Activated naive CD4-positive, alpha-beta T cell treated with anti-CD3 and anti-CD28 coated beads for 36 hours (primary cell): ENCODE results near the gene MIER1. TPM values are rescaled to one million over a fixed set of nuclear protein-coding genes. Genes with fewer than 3 reads are reported as not detected.
"Not testable (repeated sequence)": the region's sequence is repeated elsewhere in the genome, so short reads cannot be mapped to it uniquely, and the experiment has no call there.

Experiments used
- CTCF ChIA-PET: fragments of 350-600 bp; sonication (Branson Sonifier 250); formaldehyde crosslinking; loops from one replicate; lab custom pipeline; 2021; ENCODE audit warnings: antibody characterized with exemption; lab: Charles Lee
- DNase-seq: peaks from one replicate; pipeline ENCODE4 v3.0.0-alpha.2; 2020
- H3K27ac Mint-ChIP-seq: one replicate; pipeline ENCODE4 v1.8.0; 2021; ENCODE audit warnings: mild to moderate bottlenecking, mixed read lengths
- H3K27me3 Mint-ChIP-seq: one replicate; pipeline ENCODE4 v1.8.0; 2021; ENCODE audit warnings: low read depth, mixed read lengths
- H3K36me3 Mint-ChIP-seq: one replicate; pipeline ENCODE4 v1.8.0; 2021; ENCODE audit warnings: low read depth, mixed read lengths
- H3K4me1 Mint-ChIP-seq: one replicate; pipeline ENCODE4 v1.8.0; 2021; ENCODE audit warnings: low read depth, mixed read lengths
- H3K4me3 Mint-ChIP-seq: one replicate; pipeline ENCODE4 v1.8.0; 2021; ENCODE audit warnings: mild to moderate bottlenecking, moderate library complexity, mixed read lengths
- H3K9me3 Mint-ChIP-seq: one replicate; pipeline ENCODE4 v1.8.0; 2021; ENCODE audit warnings: mixed read lengths
- intact Hi-C: fragments of 100-400 bp; cut with micrococcal nuclease; formaldehyde crosslinking; loops from one replicate; pipeline ENCODE4 v1.15.1; 2023
- total RNA-seq, 2 experiments: library from RNA; stranded (reverse); gene quantifications; one replicate each; pipeline ENCODE4 v1.2.3, GENCODE V29; 2021

MIER1 gene
- total RNA-seq, 2 experiments from 2014 or later, result 56.5 to 58.3 TPM

DNA sequence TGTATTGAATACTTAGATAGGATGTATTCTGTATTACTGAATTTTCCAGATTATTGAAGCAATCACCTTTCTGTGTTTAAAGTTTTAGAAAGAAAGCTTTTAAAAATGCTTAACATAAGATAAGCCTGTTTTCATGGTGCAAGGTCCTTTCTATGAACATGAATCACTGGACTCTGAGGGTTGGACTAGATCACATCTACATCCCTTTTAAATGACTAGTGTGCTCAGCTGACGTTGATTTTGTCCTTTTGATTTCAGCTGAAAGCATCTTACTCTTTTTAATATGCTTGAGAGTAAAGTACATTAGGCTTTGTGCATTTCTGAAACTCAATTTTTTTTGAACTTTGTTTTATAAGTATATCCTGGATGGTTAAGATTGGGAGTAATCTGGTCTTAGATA lies 16.2 kb downstream of the MIER1 start:
- no peak for DNase-seq
- Mint-ChIP-seq H3K4me3 (no peak overlapping the region), H3K27ac (peak overlapping the region; percentile 37), H3K27me3 (no peaks in the 10 kb centered on the region), H3K4me1 (peaks cover 70% of the 10 kb centered on the region), H3K9me3 (no peaks in the 10 kb centered on the region), H3K36me3 (peaks cover 23% of the 10 kb centered on the region)
- intact Hi-C loops, result no loop called here
- CTCF ChIA-PET, result interaction anchor here (1.7 kb wide), 1 partner anchor 10 kb away, joined by 4 read pairs; no protein-coding TSS in a partner anchor

DNA sequence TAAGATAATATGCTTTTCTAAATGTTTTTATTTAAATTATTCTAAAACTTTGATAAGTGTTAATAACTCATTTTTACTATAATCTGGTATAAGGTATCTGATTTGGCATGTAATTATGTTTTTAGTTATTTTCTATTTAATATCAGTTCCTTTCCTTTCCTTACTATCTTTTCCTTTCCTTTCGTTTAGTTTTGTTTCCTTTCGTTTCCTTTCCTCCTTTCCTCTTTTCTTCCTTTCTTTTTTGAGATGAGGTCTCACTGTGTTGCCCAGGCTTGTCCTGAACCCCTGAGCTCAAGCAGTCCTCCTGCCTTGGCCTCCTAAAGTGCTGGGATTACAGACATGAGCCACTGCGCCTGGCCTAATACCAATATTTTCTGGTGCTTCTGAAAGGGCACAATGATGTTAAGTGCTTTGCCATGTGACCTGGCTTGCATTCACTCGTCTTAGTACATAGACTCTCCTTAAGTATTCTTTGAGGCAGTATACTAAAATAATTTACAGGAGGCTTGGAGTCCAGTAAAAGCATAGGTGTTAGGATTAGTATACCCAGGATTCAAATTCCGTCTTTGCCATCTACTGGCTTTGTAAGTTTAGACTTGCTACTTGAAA lies 18.7 kb downstream of the MIER1 start:
- H3K4me1 Mint-ChIP-seq, result peaks cover 63% of the 10 kb centered on the region
- no peaks in the 10 kb centered on the region for H3K27me3 Mint-ChIP-seq
- H3K4me3 Mint-ChIP-seq, result no peak overlapping the region
- CTCF ChIA-PET, result interaction anchor here (0.7 to 1.6 kb wide), 2 partner anchors 13 to 58 kb away, joined by 3 read pairs; no protein-coding TSS in a partner anchor
- H3K27ac Mint-ChIP-seq, result peak overlapping the region; percentile 62
- peaks cover 31% of the 10 kb centered on the region for H3K36me3 Mint-ChIP-seq
- no peaks in the 10 kb centered on the region for H3K9me3 Mint-ChIP-seq
- intact Hi-C loops, result no loop called here
- DNase-seq, result no peak

DNA sequence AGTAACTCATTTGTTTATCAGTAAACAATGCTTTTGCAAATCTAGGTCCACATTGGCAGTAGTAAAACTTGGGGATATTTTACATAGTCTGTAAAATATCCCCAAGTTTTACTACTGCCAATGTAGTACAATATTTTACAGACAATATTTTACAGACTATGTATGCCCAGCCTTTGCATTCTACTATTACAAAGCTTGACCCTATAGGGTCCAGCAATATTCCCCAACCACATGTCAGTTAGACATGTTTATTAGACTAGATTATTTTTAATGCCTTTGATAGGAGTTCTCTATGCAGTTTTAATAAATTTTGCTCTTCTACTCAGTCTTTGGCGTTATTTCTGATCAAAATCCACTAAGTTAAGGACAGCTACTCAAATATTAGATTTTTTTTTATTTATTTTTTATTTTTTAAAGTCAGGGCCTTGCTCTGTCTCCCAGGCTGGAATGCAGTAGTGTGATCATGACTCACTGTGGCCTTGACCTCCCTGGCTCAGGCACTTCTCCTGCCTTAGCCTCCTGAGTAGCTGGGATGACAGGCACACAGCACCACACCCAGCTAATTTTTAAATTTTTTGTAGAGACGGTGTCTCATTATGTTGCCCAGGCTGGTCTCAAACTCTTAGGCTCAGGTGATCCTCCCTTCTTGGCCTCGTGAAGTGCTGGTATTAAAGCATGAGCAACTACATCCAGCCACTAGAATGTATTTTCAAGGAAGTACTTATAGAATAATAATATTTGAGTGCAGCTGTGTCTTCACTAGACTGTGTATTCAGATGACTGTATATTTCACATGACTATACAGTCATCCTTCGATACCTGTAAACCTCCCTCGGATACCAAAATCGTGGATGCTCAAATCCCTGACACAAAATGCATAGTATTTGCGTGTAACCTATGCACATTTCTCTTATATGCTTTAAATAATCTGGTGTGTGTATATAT lies 19.8 kb downstream of the MIER1 start:
- Mint-ChIP-seq H3K9me3 (no peaks in the 10 kb centered on the region), H3K4me3 (no peak overlapping the region), H3K27me3 (no peaks in the 10 kb centered on the region), H3K27ac (no peak overlapping the region), H3K4me1 (peaks cover 56% of the 10 kb centered on the region), H3K36me3 (peaks cover 34% of the 10 kb centered on the region)
- no peak for DNase-seq
- CTCF ChIA-PET, result interaction anchor here (0.6 to 1.6 kb wide), 3 partner anchors 12 to 57 kb away, joined by 3 read pairs; no protein-coding TSS in a partner anchor
- intact Hi-C loops, result no loop called here

DNA sequence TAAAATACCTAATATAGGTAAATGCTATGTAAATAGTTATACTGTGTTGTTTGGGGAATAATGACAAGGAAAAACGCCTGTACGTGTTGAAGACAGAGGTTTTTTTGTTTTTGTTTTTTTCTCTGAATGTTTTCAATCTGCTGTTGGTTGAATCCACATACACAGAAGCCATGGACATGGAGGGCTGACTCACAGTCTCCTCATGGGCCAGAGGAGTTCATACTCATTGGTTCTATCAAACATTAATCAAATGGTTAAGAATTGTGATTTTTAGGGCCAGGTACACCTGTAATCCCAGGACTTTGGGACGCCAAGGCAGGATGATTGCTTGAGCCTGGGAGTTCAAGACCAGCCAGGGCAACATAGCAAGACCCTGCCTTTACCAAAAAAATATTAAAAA lies 20.5 kb downstream of the MIER1 start:
- Mint-ChIP-seq H3K27ac (no peak overlapping the region), H3K9me3 (no peaks in the 10 kb centered on the region), H3K36me3 (peaks cover 33% of the 10 kb centered on the region), H3K4me1 (peaks cover 50% of the 10 kb centered on the region), H3K4me3 (no peak overlapping the region), H3K27me3 (no peaks in the 10 kb centered on the region)
- intact Hi-C loops, result no loop called here
- CTCF ChIA-PET, result no interaction called here
- DNase-seq, result no peak

DNA sequence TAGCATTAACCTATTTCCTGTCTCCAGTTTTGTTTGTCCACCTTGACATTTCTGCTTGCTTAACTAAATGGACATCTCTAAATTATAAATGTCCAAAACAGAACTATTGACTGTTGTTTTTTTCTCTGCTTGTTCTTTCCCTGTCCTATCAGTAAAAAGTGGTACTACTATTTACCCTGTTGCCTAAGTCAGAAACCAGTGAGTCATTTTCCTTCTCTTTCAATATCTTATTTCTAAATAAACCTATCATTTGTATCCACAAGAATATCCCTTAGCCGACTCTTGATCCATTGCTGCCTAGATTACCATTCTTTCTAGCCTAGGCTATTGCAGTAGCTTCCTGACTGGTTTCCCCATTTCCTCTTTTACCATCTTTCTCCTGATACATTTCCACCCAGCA lies 22.5 kb downstream of the MIER1 start:
- Mint-ChIP-seq H3K9me3 (no peaks in the 10 kb centered on the region), H3K27me3 (no peaks in the 10 kb centered on the region), H3K36me3 (peaks cover 28% of the 10 kb centered on the region), H3K4me3 (no peak overlapping the region), H3K4me1 (peaks cover 31% of the 10 kb centered on the region), H3K27ac (peak overlapping the region; percentile 17)
- no peak for DNase-seq
- intact Hi-C loops, result no loop called here
- CTCF ChIA-PET, result interaction anchor here (0.7 to 1.2 kb wide), 2 partner anchors 13 to 22 kb away, joined by 4 to 5 read pairs; partner anchors contain the start of gene MIER1

DNA sequence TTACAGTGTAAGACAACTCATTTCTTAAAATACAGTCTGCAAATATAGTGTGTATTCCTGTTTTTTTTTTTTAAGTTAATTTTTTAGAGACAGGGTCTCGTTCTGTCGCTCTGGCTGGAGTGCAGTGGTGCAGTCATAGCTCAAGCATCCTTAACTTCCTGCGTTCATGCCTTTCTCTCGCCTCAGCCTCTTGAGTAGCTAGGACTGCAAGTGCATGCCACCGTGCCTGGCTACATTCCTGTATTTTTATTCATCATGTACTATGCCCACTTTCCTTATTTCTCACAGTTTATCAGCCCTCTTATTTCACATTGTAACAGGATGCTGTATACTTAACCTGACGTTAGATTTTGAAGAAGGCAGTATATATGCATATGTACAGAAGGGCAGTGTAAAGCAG lies 26.7 kb downstream of the MIER1 start:
- CTCF ChIA-PET, result interaction anchor here (1.4 kb wide), 1 partner anchor 45 kb away, joined by 4 read pairs; no protein-coding TSS in a partner anchor
- intact Hi-C loops, result no loop called here
- Mint-ChIP-seq H3K36me3 (peaks cover 52% of the 10 kb centered on the region), H3K9me3 (no peaks in the 10 kb centered on the region), H3K27ac (no peak overlapping the region), H3K4me1 (peaks cover 47% of the 10 kb centered on the region), H3K27me3 (no peaks in the 10 kb centered on the region), H3K4me3 (no peak overlapping the region)
- DNase-seq, result no peak

DNA sequence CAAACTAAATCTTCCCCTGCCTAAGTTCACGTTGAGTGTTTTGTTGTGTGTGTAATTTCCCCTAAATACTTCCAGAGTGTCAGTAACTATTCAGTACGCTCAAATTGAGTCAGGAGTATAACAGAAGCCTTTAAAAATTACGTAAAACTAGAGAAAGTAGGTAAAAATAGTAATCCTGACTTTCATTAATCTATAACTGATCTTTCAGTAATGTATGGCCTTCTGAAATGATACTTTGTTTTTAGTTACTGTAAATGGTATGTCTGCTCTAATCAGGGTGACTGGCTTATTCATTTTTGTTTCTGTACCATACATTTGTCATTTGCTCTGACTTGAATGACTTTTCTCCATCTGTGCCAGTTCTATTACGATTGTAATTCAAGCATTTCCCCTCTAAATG lies 29.4 kb downstream of the MIER1 start:
- peaks cover 49% of the 10 kb centered on the region for H3K36me3 Mint-ChIP-seq
- no peaks in the 10 kb centered on the region for H3K9me3 Mint-ChIP-seq
- H3K27me3 Mint-ChIP-seq, result no peaks in the 10 kb centered on the region
- peak overlapping the region; percentile 78 for H3K27ac Mint-ChIP-seq
- intact Hi-C loops, result loop anchor here (1.0 kb wide), 1 partner anchor 27 kb away; no protein-coding TSS in a partner anchor
- H3K4me1 Mint-ChIP-seq, result peaks cover 43% of the 10 kb centered on the region
- CTCF ChIA-PET, result no interaction called here
- no peak for DNase-seq
- no peak overlapping the region for H3K4me3 Mint-ChIP-seq

DNA sequence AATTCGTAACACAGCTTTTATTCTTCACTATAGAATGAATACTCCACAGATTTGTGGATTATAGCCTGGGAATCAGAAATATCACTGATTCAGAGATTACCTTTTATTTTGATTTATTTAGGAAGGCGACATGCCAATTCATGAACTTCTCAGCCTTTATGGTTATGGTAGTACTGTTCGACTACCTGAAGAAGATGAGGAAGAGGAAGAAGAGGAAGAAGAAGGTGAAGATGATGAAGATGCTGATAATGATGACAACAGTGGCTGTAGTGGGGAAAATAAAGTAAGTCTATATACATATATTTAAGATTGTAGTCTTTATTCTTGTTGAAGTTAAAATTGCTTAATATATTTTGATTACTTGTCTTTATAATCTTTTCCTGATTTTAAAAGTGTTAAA lies 33.1 kb downstream of the MIER1 start:
- peaks cover 61% of the 10 kb centered on the region for H3K4me1 Mint-ChIP-seq
- no peak overlapping the region for H3K27ac Mint-ChIP-seq
- CTCF ChIA-PET, result no interaction called here
- H3K27me3 Mint-ChIP-seq, result no peaks in the 10 kb centered on the region
- DNase-seq, result no peak
- no peak overlapping the region for H3K4me3 Mint-ChIP-seq
- peaks cover 51% of the 10 kb centered on the region for H3K36me3 Mint-ChIP-seq
- intact Hi-C loops, result no loop called here
- no peaks in the 10 kb centered on the region for H3K9me3 Mint-ChIP-seq

DNA sequence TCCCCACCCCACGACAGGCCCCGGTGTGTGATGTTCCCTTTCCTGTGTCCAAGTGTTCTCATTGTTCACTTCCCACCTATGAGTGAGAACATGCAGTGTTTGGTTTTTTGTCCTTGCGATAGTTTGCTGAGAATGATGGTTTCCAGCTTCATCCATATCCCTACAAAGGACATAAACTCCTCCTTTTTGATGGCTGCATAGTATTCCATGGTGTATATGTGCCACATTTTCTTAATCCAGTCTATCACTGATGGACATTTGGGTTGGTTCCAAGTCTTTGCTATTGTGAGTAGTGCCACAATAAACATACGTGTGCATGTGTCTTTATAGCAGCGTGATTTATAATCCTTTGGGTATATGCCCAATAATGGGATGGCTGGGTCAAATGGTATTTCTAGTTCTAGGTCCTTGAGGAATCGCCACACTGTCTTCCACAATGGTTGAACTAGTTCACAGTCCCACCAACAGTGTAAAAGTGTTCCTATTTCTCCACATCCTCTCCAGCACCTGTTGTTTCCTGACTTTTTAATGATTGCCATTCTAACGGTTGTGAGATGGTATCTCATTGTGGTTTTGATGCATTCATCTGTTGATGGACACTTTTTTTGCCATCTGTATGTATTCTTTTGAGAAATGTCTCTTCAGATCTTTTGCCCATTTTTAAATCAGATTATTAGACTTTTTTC lies 41.5 kb downstream of the MIER1 start:
- Mint-ChIP-seq H3K36me3 (peaks cover 66% of the 10 kb centered on the region), H3K4me1 (peaks cover 22% of the 10 kb centered on the region)
- CTCF ChIA-PET, H3K27ac Mint-ChIP-seq, intact Hi-C loops, DNase-seq, H3K9me3 Mint-ChIP-seq, H3K4me3 Mint-ChIP-seq, H3K27me3 Mint-ChIP-seq: not testable (repeated sequence)

DNA sequence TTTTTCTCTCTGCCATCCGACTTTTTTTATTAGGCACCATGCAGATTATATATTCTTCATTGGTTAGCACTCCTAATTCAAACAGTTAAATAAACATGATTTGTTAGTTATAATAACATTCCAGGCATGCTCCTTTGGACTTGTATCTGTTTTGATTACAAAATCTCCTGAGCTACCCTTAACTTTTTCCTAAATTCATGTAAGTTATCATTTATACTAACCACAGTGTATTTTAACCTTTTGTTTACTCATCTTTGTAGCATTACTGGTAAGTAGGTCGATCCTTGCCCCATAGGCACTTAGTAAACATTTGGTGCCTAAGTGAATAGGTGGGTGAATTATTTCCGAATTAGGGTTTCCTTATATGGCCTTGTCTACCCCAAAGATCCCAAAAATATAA lies 43.8 kb downstream of the MIER1 start:
- CTCF ChIA-PET, result no interaction called here
- H3K4me3 Mint-ChIP-seq, result no peak overlapping the region

DNA sequence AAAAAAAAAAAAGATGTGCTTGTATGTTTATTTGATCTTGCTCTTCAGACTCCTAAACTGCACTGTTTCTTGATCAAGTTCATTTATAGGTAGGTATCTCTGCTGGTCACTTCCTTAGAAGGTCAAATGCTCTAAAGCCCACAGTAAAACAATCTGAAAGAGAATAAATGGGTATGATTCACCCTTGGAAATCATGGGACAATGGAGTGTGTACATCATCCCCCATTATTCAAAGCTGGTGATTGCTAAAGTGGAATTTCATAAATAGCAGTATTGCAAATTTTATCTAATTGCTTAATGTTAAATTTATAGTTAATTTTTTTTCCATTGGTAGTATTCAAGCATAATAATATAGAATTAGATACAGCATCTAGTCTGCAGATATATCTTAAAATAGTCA lies 53.4 kb downstream of the MIER1 start:
- CTCF ChIA-PET, result interaction anchor here (0.8 kb wide), 1 partner anchor 171 kb away, joined by 3 read pairs; no protein-coding TSS in a partner anchor
- no peak overlapping the region for H3K27ac Mint-ChIP-seq

More for the DNA sequence above, 43.8 kb downstream of the MIER1 start:
- intact Hi-C loops, result loop anchor here (2.0 kb wide), 1 partner anchor 16 kb away; no protein-coding TSS in a partner anchor
- Mint-ChIP-seq H3K4me1 (peaks cover 17% of the 10 kb centered on the region), H3K27ac (no peak overlapping the region), H3K9me3 (peaks cover 8% of the 10 kb centered on the region), H3K27me3 (no peaks in the 10 kb centered on the region), H3K36me3 (peaks cover 55% of the 10 kb centered on the region)
- DNase-seq, result no peak

DNA sequence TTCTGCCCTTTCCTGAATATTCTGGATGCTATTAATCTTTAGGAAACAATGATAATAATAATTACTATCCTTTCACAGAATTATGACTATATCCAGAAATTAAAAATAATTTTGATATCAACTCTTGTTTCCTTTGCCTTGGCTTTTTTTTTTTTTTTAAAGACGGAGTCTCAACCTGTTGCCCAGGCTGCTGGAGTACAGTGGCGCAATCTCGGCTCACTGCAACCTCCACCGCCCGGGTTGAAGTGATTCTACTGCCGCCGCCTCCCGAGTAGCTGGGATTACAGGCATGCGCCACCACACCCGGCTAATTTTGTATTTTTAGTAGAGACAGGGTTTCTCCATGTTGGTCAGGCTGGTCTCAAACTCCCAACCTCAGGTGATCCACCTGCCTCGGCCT lies 54.8 kb downstream of the MIER1 start:
- H3K4me3 Mint-ChIP-seq, H3K27me3 Mint-ChIP-seq, DNase-seq, H3K9me3 Mint-ChIP-seq, H3K27ac Mint-ChIP-seq: not testable (repeated sequence)
- peaks cover 42% of the 10 kb centered on the region for H3K36me3 Mint-ChIP-seq
- intact Hi-C loops, result loop anchor here (2.0 to 5.0 kb wide), 6 partner anchors 49 to 727 kb away; no protein-coding TSS in a partner anchor
- CTCF ChIA-PET, result interaction anchor here (0.5 to 0.7 kb wide), 4 partner anchors 35 to 793 kb away, joined by 3 read pairs; no protein-coding TSS in a partner anchor
- peaks cover 40% of the 10 kb centered on the region for H3K4me1 Mint-ChIP-seq

More for the DNA sequence above, 53.4 kb downstream of the MIER1 start:
- H3K4me3 Mint-ChIP-seq, result no peak overlapping the region
- peaks cover 36% of the 10 kb centered on the region for H3K36me3 Mint-ChIP-seq
- no peaks in the 10 kb centered on the region for H3K9me3 Mint-ChIP-seq
- intact Hi-C loops, result no loop called here
- H3K27me3 Mint-ChIP-seq, result no peaks in the 10 kb centered on the region
- no peak for DNase-seq
- peaks cover 31% of the 10 kb centered on the region for H3K4me1 Mint-ChIP-seq
